K562 (cell line): ENCODE results near the gene TICAM1. TPM values are rescaled to one million over a fixed set of nuclear protein-coding genes. Genes with fewer than 3 reads are reported as not detected.

Experiments
- ARNT ChIP-seq, 2 experiments: fragments of 450-650 bp; IDR thresholded peaks; 2 replicates each; pipeline ENCODE4 v1.6.1; 2016; ENCODE audit warnings: mild to moderate bottlenecking in 1 of 2
- CBFA2T2 ChIP-seq: fragments of 450-650 bp; conservative IDR thresholded peaks from 2 replicates; pipeline ENCODE4 v1.6.1; 2017; ENCODE audit warnings: mild to moderate bottlenecking
- HCFC1 ChIP-seq: IDR thresholded peaks from 2 replicates; pipeline ENCODE4 v1.6.1; 2012; ENCODE audit warnings: low read depth, low read length, improper control_type of control experiment
- HDAC1 ChIP-seq, 2 experiments: fragments of 450-650 bp; IDR thresholded peaks; 2 replicates each; pipeline ENCODE4 v1.6.1; 2016 to 2017; ENCODE audit warnings: inconsistent platforms in 1 of 2, mild to moderate bottlenecking in 1 of 2, moderate library complexity in 1 of 2
- HDAC2 ChIP-seq: fragments of 450-650 bp; IDR thresholded peaks from 2 replicates; pipeline ENCODE4 v1.6.1; 2016; ENCODE audit warnings: mild to moderate bottlenecking
- KHSRP ChIP-seq: fragments of 450-650 bp; IDR thresholded peaks from 2 replicates; pipeline ENCODE4 v1.6.1; 2017
- YY1 ChIP-seq, 3 experiments: IDR thresholded peaks; 2 replicates each; pipeline ENCODE4 v1.6.1; 2011; ENCODE audit warnings: low read length in 2 of 3, mild to moderate bottlenecking in 2 of 3, moderate library complexity in 2 of 3, borderline replicate concordance in 1 of 3, control low read depth in 1 of 3, low read depth in 1 of 3; ENCODE audit not compliant: insufficient read depth in 3 of 3, insufficient replicate concordance in 2 of 3, control insufficient read depth in 1 of 3, insufficient read length in 1 of 3; ENCODE audit errors: extremely low read depth in 1 of 3
- ZZZ3 ChIP-seq: fragments of 450-650 bp; IDR thresholded peaks from 2 replicates; pipeline ENCODE4 v1.6.1; 2016; ENCODE audit warnings: antibody characterized with exemption, mild to moderate bottlenecking, moderate library complexity
- polyA plus RNA-seq, 8 experiments: library from polyadenylated mRNA; depleted of rRNA in 4 of 8; stranded (reverse) in 5 of 8; unstranded in 3 of 8; fragments of >200 nt; fragmentation: Nextera tagmentation in 2 of 8; fragmentation: Illumina TruSeq in 1 of 8; extraction: Ambion mirVana in 2 of 8; extraction: Trizol in 1 of 8; gene quantifications; 2 replicates each; pipeline versions ENCODE4 v1.2.1 to v1.2.3, GENCODE V29; 2011 to 2014; ENCODE audit warnings: inconsistent platforms in 1 of 8, missing spikeins in 1 of 8
- total RNA-seq, 7 experiments: library from RNA; depleted of rRNA in 6 of 7; stranded (reverse); fragments of >200 nt in 6 of 7; fragmentation: Illumina TruSeq in 2 of 7; extraction: Trizol in 2 of 7; gene quantifications; 2 replicates each; pipeline versions ENCODE4 v1.2.1 to v1.2.3, GENCODE V29; 2011 to 2021; ENCODE audit warnings: low replicate concordance in 1 of 7
- TF ChIP-seq, protein P1 (sequence below): fragments of 450-650 bp; conservative IDR thresholded peaks from 2 replicates; pipeline ENCODE4 v1.6.1; 2016; ENCODE audit warnings: missing genetic modification characterization, low read depth, mild to moderate bottlenecking, missing compliant biosample characterization, moderate library complexity

TICAM1 gene
- total and polyA plus RNA-seq, 9 of the 15 experiments (the other 6 are each of a cell fraction or from before 2014, with no cell fraction given): 0.07 to 11.6 (median 1.5) TPM

- TF ChIP-seq ZZZ3 (no peak), HCFC1 (peak; percentile 93), HDAC1 (IDR thresholded peaks at IDR 0.05) (peak in 1 of 2 experiments; percentile 77; a peak in 2 of 4 replicates), CBFA2T2 (peak; percentile 70), HDAC2 (0 out of 2 replicates have a peak, but pooled peaks have one; percentile 34), ARNT (IDR thresholded peaks at IDR 0.05) (0 out of 4 replicates have a peak, but pooled peaks of 1 of the 2 experiments have one; percentile 48), KHSRP (no peak), YY1 (IDR thresholded peaks at IDR 0.05; ENCODE audit: borderline replicate concordance in 1 of 3, control insufficient read depth in 1 of 3, extremely low read depth in 1 of 3, insufficient read depth in 3 of 3, insufficient read length in 1 of 3, insufficient replicate concordance in 2 of 3, low read depth in 1 of 3, low read length in 2 of 3) (peak in 1 of 3 experiments; percentile 20)
- TF ChIP-seq, protein P1, sequence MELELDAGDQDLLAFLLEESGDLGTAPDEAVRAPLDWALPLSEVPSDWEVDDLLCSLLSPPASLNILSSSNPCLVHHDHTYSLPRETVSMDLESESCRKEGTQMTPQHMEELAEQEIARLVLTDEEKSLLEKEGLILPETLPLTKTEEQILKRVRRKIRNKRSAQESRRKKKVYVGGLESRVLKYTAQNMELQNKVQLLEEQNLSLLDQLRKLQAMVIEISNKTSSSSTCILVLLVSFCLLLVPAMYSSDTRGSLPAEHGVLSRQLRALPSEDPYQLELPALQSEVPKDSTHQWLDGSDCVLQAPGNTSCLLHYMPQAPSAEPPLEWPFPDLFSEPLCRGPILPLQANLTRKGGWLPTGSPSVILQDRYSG (tag): peak; percentile 69; the same call in 1 of the 2 replicates
These were observed 15.9 kb downstream of the TICAM1 start (continued) for GRCh38 chr19:4815426-4816201.
